GM19328 (cell line): Measurements from ENCODE around the gene KRTAP17-1.
"Not testable (repeated sequence)": the region's sequence is repeated elsewhere in the genome, so short reads cannot be mapped to it uniquely, and the experiment has no call there.

Experiments
- ATAC-seq: cut with Tn5 transposase; IDR thresholded peaks from one replicate; pipeline ENCODE4 v1.9.1; 2021; ENCODE audit warnings: mild to moderate bottlenecking, moderate library complexity; ENCODE audit not compliant: unreplicated experiment

KRTAP17-1 gene, protein sequence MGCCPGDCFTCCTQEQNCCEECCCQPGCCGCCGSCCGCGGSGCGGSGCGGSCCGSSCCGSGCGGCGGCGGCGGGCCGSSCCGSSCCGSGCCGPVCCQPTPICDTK

DNA sequence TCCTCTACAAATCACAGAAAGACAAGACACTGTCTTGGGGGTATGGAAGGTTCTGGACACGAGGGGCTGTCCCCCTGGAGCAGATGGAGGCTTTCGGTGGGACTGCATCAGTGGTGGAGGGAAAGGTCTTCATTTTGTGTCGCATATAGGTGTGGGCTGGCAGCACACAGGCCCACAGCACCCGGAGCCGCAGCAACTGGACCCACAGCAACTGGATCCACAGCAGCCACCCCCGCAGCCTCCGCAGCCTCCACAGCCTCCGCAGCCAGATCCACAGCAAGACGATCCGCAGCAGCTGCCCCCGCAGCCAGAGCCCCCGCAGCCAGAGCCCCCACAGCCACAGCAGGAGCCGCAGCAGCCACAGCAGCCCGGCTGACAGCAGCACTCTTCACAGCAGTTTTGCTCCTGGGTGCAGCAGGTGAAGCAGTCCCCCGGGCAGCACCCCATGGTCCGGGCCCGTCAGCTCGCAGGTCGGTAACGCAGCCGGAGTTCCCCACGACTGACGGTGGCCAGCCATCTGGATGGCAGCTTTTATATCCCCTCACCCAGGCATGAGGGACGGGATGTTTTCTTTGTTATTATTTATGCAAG, at the start of gene KRTAP17-1:
Gene KRTAP17-1 (minus strand): TSS at position 507 of the 591 bp plus-strand sequence. CDS start 60 bp downstream, at position 447.
- ATAC-seq: no peak

DNA sequence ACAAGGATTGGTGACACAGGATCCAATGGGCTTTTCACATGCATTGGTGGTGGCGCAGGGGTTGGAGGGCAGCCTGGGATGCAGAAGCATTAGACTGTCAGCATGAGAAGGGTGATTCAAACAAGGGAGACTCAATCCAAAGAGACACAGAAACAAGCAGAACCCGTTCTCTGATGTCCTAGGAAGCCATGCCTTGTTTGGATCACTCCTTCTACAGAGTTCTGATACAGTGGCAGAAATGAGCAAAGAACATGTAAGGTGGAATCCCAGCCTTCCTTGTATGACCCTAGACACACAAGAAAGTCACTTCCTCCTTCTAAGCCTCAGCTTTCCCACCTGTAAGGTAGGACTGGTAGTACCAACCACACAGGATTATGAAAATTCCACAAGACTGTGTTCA, 48.4 kb upstream of the KRTAP17-1 start:
- ATAC-seq: no peak

DNA sequence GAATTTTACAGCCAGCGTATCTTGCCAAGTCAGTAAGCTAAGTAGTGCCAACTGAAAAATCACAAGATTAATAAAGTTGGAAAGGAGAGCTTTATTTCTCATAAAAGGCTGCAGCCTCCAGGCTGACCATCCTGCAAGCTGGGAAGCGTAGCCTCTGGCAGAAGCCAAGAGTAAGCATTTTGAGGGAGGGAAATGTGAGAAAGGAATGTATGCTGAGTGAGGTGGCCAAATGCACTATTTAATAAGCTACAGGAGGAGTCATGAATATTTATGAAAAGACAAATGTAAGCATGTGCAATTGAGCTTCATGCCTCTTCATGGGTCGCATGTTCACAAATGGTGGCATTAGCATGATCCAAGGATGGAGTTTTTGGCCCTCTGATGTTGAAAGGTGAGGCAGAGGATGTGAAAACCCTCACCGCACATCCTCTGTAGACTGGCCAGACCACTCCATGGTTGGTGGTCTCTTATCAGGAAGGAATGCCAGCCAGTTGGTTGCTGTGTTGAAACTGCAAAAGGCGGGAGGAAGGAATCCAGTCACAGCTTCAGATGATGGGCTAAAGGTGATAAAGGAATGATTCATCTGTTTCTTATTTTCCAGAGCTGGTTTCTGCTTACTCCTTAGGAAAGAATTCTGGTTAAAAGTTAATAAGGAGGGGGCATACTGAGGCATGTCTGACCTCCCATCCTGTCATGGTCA, 44.9 kb upstream of the KRTAP17-1 start:
- ATAC-seq: no peak

DNA sequence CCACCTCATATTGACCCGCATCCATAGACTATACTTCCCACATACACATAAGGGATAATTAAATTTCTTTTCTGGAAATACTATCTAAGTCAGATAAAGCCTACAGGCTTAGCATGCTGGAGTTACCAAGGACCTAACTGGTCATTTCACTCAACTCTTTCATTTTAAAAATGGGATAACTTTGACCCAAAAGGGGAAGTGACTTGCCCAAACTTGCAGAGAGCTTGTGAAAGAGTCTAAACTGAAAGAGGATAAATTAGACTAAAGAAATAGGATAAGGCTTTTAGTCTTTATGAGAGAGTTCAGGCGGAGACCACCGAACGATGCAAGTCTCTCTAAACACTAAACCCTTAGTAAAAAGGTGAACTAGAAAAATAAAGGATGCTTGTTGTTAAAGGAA, 39.0 kb upstream of the KRTAP17-1 start:
- no peak for ATAC-seq

DNA sequence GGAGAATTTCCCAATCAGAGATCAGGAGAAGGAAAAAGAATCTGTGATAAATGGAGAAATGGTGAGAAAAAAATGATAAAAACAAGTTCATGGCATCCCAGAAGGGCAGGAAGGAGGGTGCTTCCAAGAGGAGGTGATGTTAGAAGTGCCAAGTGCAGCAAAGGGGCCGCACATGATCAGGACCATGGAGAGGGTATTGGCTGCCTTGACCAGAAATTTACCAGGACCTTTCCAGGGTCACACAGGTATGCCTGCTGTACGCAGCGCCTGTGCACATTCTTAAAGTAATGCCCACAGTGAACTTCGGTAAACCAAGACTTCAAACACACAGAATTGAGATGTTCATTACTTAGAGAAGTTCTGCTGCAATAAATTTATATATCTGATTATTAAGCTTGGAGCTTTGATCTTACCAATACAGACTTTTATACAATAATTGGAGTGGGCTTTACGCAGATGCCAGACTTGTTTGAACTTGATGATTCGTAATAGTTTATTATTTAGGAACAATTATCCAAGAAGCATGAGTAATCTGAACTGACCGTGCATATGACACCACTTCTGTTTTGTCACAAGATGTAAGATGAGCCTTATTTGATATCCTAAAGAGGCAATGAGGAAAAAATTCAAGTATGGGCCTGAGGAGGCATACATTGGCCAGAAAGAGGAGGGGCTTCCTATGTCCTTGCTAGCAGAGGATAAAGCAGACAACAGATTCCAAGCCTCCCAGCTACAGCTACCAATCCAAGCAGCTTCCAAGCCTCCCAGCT, 37.3 kb upstream of the KRTAP17-1 start:
- ATAC-seq: no peak

DNA sequence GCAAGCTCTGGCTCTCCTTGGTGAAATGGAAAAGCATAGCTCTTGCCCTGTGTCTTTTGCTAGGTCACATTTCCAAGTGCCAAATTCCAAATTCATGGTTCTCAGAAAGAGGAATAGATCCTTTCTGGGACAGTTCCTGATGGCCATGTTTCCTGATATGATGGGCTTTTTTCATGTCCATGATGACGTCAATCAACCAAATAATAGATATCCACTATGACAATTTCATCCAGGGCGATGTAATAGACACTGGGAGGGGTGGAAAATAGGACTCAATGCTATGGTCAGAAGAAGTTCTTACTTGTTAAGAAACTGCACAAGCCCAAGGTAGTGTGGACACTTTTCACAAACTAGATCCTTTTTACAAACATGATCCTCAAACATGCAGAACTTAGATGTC, 35.7 kb upstream of the KRTAP17-1 start:
- no peak for ATAC-seq

DNA sequence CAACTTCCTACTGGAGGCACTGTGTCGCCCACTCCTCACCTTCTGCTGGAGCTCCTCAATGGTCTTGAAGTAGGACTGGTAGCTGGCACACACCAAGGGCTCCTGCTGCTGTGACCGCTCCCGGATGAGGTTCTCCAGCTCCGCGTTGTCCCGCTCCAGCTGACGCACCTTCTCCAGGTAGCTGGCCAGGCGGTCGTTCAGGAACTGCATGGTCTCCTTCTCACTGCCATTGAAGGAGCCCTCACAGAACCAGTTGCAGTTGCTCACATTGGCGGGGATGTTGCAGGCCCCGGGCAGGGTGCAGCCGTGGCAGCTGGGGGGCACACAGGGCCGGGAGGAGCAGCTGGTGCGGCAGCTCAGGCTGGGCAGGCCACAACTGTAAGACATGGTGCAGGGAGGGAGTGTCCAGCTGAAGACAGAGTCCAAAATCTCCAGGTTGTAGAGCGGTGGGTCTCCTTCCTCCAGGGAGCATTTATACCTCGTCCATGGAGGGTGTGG, 34.9 kb upstream of the KRTAP17-1 start, which contains the start of gene KRT33A:
Gene KRT33A (minus strand): TSS at position 448 of the 498 bp plus-strand sequence. CDS start 61 bp downstream, at position 387.
- ATAC-seq: not testable (repeated sequence)

DNA sequence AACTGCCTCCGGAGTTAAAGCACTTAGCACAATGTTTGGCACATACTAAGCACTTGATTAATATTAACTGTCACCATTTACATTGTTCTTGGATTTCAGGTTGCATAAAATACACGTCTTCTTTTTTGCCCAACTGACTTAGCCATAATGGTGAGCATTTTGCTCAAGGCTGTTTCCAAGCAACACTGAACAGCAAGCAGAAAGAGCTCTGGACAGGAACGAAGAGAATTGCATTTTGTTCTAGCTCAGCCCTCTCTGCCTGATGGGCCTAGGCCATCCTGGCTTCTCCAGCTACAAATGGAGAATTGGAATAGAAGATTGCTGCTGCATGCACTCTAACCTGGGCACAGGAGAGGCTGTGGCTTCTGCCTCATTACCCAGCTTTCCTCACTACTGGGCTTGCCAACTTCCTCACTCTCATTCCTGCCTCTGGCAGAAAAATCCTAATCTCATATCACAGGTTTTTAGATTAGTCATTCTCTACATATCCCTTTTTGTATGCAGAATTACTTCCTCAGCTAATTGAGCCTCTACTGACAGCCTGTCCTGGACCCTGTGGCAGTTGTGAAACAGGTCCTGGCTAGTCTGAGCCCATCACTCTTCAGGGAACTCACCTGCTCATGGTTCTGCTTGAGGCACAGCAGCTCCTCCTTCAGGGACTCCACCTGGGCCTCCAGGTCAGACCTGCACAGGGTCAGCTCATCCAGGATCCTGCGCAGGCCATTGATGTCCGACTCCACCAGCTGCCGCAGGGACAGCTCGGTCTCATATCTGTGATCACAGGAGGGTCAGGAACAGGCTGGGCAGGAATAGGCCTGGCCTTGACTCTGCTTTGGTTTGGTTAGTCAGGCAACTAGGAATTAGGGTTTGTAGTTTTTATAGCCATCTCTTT, 32.6 kb upstream of the KRTAP17-1 start:
- ATAC-seq: no peak

DNA sequence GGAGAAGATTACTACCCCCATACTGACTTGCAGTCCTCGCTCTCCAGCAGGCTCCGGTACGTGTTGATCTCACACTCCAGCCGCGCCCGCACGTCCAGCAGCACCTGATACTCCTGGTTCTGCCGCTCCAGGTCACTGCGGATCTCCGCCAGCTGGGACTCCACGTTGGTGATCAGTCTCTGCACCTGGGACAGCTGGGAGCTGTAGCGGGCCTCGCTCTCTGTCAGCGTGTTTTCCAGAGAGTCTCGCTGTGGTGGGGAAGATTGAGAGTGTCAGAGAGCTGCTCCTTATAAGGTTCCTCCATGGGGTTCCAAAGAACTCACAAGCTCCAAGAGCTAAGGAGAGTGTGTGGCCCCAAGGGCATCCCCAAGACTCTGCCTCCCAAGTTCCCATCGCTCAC, 30.9 kb upstream of the KRTAP17-1 start:
- ATAC-seq: not testable (repeated sequence)

DNA sequence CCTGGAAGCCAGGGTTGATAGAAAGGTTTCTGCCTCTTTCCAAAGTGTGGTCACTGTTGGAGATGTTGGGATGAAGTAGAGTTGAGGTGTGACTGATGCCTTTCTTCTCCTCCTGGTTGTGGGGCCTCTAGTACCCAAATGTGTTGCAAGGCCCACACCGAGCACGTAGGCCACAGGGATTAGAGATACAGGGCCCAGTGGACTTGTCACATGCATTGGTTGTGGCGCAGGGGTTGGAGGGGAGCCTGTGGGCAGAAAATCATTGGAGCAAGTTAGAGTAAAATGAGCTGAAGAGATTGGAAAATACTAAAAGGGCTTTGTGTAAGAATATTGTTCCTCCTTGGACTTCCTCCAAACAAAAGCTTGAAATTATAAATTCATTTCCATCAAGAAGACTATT, 30.5 kb upstream of the KRTAP17-1 start:
- ATAC-seq: no peak

DNA sequence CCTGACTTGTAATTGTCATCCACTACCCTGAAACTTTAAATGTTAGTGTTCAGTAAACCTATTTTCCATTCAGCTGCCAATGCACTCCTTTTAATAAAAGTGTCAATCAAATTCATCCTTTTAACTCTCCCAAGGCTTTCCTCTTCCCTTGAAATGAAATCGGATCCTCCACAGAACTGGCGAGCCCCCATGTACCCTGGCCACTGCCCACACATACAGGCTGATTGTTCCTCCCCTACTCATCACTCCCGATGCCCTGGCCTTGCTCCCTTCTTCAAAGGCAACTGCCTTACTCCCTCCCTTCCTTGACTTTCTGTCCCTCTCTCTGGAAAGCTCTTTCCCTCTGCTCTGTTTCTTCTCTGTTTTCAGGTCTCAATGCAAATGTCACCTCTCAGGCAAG, 27.5 kb upstream of the KRTAP17-1 start:
- ATAC-seq: no peak

DNA sequence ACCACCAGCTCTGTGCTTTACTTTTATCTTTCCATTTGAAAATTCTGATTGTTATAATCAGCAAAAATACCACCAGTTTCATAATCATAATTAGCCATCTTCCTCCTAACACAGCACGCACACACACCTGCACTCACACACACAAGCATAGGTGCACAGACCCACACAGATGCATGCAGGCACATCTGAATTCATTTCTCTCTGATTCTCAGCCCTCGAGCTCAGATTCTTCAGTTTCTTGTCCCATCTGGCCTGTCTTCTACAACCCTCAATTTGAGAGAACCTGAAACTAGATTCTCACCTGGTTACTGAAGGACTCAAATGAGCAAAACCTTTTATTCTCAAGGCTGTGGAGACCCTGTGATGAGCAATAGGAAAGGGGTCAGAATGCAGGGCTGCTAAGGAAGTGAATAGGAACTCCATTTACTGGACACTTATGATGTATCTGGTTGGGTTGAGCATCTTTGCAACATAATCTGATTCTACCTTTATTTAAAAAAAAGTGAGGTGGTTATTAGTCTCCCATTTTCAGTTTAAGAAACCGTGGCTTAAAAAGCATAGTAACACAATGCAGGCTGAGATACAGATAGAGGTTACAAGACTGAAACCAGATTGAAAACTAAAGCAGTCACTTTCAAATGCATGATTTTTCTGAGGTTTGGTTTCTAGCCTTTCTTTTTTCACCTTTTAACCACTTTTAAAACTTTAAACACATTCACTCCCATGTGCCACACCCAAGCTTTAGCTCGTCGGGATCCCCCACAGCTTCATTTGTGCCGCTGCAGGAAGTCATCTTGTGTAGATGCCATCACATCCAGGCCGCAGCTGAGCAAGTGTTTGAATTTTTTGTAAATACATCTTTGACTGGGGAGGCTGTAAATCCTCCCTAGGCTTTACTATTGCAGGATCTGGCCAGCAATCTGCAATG, 25.7 kb upstream of the KRTAP17-1 start:
- no peak for ATAC-seq

DNA sequence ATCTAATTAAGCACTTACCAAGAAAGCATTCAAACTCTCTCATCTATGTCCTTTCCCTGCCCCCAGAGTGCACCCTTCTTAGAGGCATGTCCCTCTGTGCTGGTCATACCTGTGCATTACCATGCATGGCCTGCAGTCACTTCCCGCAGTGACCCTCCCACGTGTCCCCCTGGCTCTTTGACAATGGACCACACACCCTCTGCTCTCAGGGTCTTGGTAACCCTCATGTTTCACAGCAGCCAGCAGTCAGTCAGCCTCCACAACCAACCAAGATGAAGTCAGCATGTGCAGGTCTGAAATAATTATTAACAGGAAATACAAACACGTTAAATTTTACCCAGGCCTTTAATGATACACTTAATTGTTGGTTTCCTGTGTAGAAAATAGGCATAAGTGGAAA, 25.0 kb upstream of the KRTAP17-1 start:
- ATAC-seq: no peak

DNA sequence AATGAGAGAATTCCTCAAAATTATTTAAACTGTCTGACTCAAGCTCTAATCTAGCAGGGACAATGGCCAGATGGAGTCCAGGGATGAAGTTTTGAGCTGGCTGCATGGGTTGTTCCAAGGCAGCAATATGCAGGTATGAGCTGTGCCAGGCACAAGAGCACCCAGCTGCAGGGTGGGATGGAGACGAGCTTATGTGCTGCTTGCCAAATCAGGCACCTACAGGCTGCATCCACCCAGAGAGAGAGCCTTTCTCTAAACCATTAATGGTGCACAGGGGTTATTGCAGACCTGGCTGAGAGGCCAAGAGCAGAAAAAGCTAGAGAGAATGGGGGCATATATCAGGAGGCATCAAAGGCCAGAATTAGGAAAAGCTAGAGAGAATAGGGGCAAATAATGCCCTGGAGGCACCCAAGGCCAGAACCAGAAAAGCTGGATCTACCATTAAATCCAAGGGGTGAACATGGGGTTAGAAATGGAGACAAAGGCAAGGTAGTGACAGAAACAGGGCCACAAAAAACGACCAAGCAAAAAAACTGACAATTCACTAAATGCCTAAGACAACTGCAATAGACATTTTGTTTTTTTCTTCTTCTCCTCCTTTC, 24.2 kb upstream of the KRTAP17-1 start:
- no peak for ATAC-seq

DNA sequence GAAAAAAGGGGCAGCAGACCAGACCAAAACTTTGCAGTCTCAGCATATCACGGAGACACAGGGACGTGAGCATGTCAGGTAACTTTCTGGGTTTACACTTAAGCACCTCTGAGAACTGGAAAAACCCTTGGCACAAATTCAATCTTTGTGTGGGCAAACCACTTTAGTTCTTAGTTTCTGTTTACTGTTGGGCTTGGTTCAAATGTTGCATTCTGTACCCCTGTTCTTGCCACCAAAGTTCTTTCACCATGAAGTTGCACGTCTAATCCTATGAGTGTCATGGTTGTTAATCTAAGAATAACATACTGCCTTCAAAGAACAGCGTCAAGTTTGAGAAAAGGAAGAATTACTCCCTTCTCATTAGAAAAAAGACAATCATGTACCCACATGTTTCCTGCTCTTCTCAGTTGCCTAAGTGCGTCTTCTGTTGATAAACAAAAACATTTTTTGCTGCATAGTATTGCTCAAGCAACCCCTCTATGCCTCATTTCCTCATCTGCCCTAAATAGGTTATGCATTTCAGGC, 23.5 kb upstream of the KRTAP17-1 start:
- ATAC-seq: no peak

DNA sequence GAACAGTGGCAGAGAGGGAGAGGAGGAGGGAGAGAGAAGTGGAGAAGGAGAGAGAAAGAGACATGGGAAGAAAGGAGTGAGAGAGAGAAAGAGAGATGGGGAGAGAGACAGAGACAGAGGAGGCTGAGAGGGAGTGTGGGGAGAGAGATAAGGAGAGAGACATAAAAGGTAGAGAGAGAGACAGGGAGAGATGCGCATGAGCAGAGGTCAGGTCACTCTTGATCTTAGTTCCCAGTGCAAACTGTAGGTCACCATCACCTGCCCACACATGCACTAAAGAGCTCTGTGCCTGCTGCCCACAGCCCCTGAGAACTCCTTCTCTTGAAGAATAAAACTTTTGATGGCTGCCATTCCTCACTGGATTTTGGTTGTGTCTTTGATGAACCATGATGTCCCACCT, 20.2 kb upstream of the KRTAP17-1 start:
- ATAC-seq: no peak

DNA sequence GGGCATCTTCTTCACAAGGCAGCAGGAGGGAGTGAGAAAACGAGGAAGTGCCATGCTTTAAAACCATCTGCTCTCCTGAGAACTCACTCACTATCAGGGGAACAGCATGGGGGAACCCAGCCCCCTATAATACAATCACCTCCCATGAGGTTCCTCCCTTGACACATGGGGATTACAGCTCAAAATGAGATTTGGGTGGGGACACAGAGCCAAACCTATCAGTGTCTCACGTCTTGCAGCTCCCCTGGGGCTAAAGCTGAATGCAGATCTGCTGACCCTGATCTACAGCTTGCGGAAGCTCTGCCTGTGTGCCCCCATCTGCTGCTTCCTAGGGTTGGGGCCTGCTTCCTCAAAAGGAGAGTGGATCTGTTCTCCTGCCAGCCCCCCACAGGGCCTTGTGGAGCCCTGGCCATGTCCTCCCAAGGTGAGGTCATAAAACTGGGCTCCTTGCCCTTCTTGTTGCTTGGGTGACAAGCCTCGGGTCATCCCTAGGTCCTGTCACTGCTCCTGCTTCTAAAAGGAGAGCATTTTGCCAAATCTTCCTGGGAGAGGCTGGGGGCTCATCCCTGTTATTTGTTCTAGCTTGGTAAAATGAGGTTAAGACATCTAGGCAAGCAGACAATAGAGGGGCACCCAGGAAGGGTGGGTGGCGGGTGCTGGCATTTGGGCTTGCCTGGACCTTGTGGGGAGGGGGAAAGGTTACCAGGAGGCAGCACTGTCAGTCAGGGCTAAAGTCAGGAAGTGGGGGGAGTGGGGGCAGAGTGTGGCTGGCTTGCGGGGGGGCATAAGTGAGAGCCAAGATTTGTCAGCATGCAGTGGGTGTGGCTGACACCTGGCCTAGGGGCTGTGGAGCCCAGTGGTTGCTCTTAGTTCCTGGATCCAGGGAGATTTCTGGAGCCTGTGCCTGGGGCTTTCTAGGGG, 19.1 kb upstream of the KRTAP17-1 start:
- ATAC-seq: no peak

DNA sequence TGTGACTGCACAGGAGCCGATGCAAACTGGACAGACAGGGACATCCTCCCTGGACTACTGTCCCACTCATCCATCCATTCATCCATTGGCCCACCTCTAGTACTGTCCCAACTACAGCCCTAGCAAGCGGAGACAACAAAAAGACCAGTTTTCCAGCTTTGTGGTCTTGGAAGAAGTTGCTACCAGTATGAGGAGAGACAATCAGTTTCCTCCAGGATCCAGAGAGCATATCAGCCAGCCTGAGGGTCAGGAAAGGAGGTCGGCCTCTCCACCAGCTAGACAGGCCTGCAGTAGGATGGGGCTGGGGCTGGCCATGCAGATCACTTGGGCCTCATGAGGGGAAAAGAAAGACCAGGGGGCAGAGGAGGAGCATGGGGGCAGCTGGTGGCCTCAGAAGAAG, 18.3 kb upstream of the KRTAP17-1 start:
- ATAC-seq: no peak
